ENCODE measurements around the gene ZNF700. TPM values are rescaled to one million over a fixed set of nuclear protein-coding genes. Genes with fewer than 3 reads are reported as not detected.
"Not testable (repeated sequence)": the region's sequence is repeated elsewhere in the genome, so short reads cannot be mapped to it uniquely, and the experiment has no call there.

The ZNF700 gene
- total RNA-seq, 1 donor, result 7.9 TPM

DNA sequence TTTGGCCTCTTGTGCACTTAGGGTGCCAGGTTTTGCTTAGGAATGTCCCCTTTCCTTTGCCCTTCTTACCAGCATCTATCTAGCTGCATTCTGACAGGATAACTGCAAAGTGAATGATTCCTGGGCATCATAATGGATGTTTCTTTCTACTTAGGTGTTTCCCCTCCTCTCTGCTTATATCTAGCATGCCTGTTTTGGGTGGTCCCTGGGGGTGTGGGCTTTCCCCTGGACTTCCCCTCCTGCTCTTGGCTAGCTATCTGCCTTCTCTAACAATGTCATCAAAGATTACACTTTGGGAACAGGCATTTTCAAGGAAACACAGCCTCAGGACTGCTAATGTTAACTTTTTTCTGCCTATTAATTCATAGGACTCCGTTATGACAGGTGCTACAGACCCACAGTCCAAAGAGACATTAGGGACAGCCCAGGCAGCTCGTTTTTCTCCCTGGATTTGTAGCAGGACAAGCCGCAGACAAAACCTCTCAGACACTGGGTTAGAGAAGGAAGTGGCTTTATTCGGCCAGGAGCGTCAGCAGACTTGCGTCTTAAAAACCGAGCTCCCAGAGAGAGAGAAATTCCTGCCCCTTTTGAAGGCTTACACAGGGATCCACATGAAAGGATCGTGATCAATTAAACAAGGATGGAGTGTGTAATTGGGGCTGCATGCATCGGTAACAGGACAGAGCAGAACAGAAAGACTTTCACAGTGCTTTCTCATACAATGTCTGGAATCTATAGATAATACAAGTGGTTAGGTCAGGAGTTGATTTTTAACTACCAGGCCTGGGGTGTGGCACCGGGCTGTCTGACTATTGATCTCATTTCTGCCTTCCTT lies 17.3 kb downstream of the ZNF700 start:
- DNase-seq (ENCODE audit: low read depth), result no peak
- TF ChIP-seq, protein P1, sequence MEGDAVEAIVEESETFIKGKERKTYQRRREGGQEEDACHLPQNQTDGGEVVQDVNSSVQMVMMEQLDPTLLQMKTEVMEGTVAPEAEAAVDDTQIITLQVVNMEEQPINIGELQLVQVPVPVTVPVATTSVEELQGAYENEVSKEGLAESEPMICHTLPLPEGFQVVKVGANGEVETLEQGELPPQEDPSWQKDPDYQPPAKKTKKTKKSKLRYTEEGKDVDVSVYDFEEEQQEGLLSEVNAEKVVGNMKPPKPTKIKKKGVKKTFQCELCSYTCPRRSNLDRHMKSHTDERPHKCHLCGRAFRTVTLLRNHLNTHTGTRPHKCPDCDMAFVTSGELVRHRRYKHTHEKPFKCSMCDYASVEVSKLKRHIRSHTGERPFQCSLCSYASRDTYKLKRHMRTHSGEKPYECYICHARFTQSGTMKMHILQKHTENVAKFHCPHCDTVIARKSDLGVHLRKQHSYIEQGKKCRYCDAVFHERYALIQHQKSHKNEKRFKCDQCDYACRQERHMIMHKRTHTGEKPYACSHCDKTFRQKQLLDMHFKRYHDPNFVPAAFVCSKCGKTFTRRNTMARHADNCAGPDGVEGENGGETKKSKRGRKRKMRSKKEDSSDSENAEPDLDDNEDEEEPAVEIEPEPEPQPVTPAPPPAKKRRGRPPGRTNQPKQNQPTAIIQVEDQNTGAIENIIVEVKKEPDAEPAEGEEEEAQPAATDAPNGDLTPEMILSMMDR (IDR thresholded peaks at IDR 0.05; ENCODE audit: insufficient read depth, low read length), result no peak
- no peak overlapping the region for H3K4me3 ChIP-seq (ENCODE audit: low read depth, low read length)

- H3K4me3 ChIP-seq (ENCODE audit: low read depth, low read length), result no peak overlapping the region
- TF ChIP-seq, protein P1 (IDR thresholded peaks at IDR 0.05; ENCODE audit: insufficient read depth, low read length), result no peak
- DNase-seq (ENCODE audit: low read depth), result no peak
These were observed 17.9 kb downstream of the ZNF700 start for GRCh38 chr19:11942843-11943108.

GRCh38 chr19:11944656-11945055 lies 19.7 kb downstream of the ZNF700 start:
- no peak for DNase-seq (ENCODE audit: low read depth)
- no peak overlapping the region for H3K4me3 ChIP-seq (ENCODE audit: low read depth, low read length)
- TF ChIP-seq, protein P1 (IDR thresholded peaks at IDR 0.05; ENCODE audit: insufficient read depth, low read length), result no peak

DNA sequence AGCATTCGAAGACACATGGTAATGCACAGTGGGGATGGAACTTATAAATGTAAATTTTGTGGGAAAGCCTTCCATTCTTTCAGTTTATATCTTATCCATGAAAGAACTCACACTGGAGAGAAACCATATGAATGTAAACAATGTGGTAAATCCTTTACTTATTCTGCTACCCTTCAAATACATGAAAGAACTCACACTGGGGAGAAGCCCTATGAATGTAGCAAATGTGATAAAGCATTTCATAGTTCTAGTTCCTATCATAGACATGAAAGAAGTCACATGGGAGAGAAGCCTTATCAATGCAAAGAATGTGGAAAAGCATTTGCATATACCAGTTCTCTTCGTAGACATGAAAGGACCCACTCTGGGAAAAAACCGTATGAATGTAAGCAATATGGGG lies 23.7 kb downstream of the ZNF700 start:
- no peak for DNase-seq (ENCODE audit: low read depth)
- TF ChIP-seq, protein P1 (IDR thresholded peaks at IDR 0.05; ENCODE audit: insufficient read depth, low read length), result no peak
- H3K4me3 ChIP-seq (ENCODE audit: low read depth, low read length), result no peak overlapping the region

GRCh38 chr19:11949201-11949600 lies 24.3 kb downstream of the ZNF700 start:
- DNase-seq (ENCODE audit: low read depth), result no peak
- TF ChIP-seq, protein P1 (IDR thresholded peaks at IDR 0.05; ENCODE audit: insufficient read depth, low read length), result no peak
- no peak overlapping the region for H3K4me3 ChIP-seq (ENCODE audit: low read depth, low read length)

DNA sequence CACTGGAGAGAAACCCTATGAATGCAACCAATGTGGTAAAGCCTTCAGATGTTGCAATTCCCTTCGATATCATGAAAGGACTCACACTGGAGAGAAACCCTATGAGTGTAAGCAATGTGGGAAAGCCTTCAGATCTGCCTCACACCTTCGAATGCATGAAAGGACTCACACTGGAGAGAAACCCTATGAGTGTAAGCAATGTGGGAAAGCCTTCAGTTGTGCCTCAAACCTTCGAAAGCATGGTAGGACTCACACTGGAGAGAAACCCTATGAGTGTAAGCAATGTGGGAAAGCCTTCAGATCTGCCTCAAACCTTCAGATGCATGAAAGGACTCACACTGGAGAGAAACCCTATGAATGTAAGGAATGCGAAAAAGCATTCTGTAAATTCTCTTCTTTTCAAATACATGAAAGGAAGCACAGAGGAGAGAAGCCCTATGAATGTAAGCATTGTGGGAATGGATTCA lies 24.7 kb downstream of the ZNF700 start:
- not testable (repeated sequence) for H3K4me3 ChIP-seq (ENCODE audit: low read depth, low read length); DNase-seq (ENCODE audit: low read depth)

- DNase-seq (ENCODE audit: low read depth), result no peak
- TF ChIP-seq, protein P1 (IDR thresholded peaks at IDR 0.05; ENCODE audit: insufficient read depth, low read length), result no peak
- no peak overlapping the region for H3K4me3 ChIP-seq (ENCODE audit: low read depth, low read length)
These were observed 25.4 kb downstream of the ZNF700 start for GRCh38 chr19:11950312-11950711.
